PC-9 (cell line): ENCODE measurements around the gene PHC1.

Experiments used
- CTCF ChIP-seq: fragments of 200-600 bp; sonication (generic); conservative IDR thresholded peaks from 2 replicates; pipeline ENCODE4 v1.6.1; 2017; ENCODE audit warnings: mixed run types, antibody characterized with exemption, mild to moderate bottlenecking, moderate library complexity
- EZH2 ChIP-seq: fragments of 200-600 bp; sonication (generic); IDR thresholded peaks from 2 replicates; pipeline ENCODE4 v1.8.0; 2017; ENCODE audit warnings: antibody characterized with exemption, low read depth

DNA sequence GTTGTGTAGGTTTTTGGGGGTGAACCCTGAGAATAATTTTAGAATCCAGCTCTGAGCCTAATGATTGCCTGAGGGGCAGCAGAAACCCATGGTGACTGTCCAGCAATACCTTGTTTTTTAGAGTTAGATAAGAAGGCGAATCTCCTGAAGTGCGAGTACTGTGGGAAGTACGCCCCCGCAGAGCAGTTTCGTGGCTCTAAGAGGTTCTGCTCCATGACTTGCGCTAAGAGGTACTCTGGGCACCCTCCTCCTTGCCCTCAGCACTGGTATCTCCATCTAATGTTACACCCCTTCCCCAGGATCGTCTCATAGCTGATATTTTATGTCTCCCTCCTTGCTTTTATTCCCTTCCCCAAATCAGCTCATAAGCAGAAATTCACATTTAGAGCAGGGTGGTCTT is 22.4 kb downstream of the PHC1 start:
- TF ChIP-seq EZH2 (no peak), CTCF (no peak)
